GM10847 (cell line): ENCODE measurements around the gene SPI1.

Source experiments
- POLR2A ChIP-seq: IDR thresholded peaks from 2 replicates; pipeline ENCODE4 v1.6.1; 2011; ENCODE audit not compliant: insufficient read length; ENCODE audit errors: extremely low read depth

SPI1 gene

DNA sequence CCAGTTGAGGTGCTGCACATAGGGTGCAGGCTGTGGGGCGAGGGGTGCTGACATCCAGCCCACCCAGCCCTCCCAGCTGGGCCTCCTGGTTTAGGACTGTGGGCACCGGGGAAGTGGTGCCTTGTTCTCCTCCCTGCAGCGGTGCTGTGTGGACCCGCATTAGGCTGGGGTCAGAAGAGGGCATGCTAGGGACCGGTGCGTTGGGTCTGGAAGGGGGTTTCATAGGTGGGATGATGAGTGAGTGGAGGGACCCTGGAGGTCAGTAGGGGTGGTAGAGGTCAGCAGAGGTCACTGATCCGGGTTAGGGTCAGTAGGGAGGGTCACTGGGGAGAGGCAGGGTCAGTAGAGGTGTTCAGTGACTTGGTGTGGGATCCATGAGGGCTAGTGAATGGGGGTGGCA lies 19.2 kb downstream of the SPI1 start:
- TF ChIP-seq POLR2A: no peak

GRCh38 chr11:47358731-47359051 lies 19.7 kb downstream of the SPI1 start:
- no peak for TF ChIP-seq POLR2A

DNA sequence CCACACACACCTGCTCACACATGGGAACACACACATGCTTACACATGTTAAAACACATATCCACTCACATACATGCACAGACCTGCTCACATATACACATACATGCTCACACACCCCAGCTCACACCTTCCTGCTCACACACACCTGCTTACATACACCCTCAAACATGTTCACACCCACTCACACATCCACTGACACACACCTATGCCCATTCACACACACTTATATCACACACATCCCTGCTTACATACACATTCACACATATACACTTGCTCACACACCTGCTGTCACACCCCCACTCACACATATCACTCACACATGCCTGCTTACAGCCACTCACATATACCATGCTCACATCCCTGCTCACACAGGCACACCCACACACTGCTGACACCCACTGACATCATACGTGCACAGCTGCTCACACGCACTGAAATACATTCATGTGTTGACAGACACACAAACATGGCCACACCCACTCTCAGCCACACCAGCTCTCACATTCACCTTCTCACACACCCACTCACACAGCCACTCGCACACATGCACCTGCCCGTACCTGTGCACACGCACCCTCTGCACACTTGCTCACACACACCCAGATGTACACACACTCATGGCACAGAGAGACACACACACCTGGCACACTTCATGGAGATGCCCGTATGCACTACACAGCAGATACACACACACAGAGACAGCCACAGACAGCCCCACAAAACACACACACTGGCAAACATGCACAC lies 20.2 kb downstream of the SPI1 start:
- no peak for TF ChIP-seq POLR2A

DNA sequence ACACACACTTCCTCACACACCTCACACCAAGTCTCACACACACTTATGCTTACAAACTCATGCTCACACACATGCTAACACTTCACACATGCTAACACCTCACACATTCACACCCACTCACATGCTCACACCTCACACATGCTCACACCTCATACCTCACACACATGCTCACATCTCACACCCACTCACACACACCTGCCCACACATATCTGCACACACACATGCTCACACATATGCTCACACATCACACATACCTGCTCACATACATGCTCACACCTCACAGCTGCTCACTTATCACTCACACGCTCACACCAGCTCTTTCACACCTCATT lies 21.4 kb downstream of the SPI1 start:
- TF ChIP-seq POLR2A: no peak

DNA sequence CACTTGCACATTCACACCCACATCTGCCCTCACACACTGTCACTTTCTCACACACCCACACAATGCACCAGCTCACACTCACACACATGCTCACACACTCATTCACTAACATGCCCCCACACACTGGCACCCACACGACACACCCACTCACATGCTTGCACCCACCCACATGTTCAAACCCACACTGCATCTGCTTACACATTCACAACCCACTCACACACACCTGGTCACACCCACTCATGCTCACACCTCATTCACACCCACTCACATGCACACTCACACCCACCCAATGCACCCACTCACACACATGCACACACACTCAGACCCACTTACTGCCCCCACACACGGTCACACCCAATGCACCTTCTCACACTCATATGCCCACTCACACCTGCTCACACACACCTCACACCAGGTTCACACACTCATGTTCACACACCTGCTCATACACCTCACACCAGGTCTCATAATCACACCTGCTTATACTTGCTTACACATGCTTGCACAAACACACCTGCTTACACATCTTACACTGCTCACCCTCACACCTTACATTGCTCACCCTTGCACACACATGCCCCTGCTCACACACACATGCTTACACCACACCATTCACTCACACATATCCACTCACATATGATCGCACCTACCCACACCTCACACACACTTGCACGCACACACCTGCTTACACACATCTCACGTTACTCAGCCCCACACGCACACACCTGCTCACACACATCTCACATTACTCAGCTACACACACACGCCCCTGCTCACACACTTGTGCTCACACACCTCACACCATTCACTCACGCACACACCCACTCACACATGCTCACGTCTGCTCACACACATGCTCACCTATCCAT lies 22.0 kb downstream of the SPI1 start:
- no peak for TF ChIP-seq POLR2A

- TF ChIP-seq POLR2A: no peak
These were observed 22.8 kb downstream of the SPI1 start for GRCh38 chr11:47355283-47356128.

GRCh38 chr11:47354913-47355282 lies 23.4 kb downstream of the SPI1 start:
- no peak for TF ChIP-seq POLR2A

DNA sequence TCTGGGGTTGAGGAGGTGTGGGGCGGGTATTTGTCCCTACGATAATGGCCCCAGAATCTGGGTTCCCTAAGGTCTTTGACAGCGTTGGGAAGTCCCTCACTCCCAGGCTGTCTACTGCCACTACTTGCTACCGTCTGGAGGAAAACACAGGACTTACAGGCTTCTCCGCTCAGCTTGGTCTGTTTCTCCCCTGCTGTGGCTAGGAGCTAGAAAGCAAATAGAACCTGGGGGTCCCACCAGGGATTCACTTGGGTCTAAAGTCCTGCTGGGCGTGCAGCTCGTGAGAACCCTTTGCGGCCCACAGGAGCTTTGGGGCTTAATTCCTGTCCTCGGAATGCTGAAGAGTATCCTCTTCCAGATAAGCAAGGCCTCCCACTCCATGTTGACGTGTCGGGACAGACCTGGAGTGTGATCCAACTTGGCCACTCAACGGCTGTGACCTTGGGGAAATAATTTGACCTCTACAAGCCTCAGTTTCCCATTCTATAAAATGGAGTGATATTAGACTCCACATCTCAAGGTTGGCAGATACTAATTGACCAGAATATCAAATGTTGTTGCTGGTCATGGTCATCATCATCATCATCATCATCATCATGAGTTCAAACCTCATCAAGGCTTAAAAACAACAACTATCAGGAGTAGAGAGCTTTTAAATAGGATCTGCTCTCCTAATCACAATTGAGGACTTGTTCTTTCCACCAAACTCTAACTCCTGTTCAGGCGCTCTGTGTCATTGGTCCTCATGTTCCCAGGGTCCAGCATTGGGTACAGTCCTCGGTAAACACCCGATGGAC lies 24.2 kb downstream of the SPI1 start:
- no peak for TF ChIP-seq POLR2A

DNA sequence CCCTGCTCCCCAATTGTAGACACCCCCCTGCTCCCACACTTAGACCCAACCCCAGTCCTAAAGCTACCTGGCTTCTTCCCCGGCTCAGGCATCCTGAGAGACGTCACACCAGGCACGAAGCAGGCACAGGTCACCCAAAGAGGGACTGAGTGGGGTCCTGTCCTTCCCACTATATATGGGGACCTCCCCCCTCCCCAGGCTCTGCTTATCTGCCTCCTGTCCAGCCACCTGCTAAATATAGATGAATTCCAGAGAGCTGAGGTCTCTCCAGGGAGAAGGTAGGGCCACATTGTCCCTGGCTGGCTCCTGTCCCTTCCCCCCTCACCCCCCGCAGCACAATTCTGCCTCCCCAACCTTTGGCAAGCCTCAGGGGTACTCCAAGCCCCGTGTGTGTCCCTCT lies 25.8 kb downstream of the SPI1 start, which contains the start of gene MYBPC3:
Gene MYBPC3, minus strand, starts transcription at position 147 of the 400 bp plus-strand sequence. Its CDS starts 55 bp downstream, at position 92.
- no peak for TF ChIP-seq POLR2A

- no peak for TF ChIP-seq POLR2A
These were observed 26.9 kb downstream of the SPI1 start for GRCh38 chr11:47351156-47352126.

- no peak for TF ChIP-seq POLR2A
These were observed 28.0 kb downstream of the SPI1 start for GRCh38 chr11:47350315-47350714.

GRCh38 chr11:47349521-47350095 lies 28.7 kb downstream of the SPI1 start:
- no peak for TF ChIP-seq POLR2A

DNA sequence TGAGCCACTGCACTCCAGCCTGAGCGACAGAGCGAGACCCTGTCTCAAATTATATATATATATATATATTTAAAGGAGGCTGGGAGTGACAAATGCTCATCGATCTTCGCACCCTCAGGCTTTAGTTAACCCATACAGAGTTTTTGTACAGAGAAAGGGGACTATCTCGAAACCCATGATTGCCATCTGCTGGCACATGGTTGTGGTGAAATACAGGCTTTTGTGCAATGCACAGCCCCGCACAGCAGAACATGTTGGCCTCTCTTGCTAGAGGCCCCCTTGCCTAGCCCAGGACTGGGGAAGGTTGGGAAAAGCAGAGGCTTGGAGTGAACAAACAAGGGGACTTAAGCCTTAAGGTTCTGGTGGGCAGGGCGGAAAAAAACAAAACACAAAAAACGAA lies 29.5 kb downstream of the SPI1 start:
- TF ChIP-seq POLR2A: no peak
